ENCODE measurements around the gene BIRC2.
"Not testable (repeated sequence)": the region's sequence is repeated elsewhere in the genome, so short reads cannot be mapped to it uniquely, and the experiment has no call there.

BIRC2 gene

GRCh38 chr11:102323542-102324251 is 23.3 kb upstream of the BIRC2 start:
- DNase-seq: peak in 1 of 3 donors; percentile 18

GRCh38 chr11:102325088-102325487 is 21.9 kb upstream of the BIRC2 start:
- DNase-seq: no peak

GRCh38 chr11:102328748-102329147 is 18.3 kb upstream of the BIRC2 start:
- DNase-seq: no peak

DNA sequence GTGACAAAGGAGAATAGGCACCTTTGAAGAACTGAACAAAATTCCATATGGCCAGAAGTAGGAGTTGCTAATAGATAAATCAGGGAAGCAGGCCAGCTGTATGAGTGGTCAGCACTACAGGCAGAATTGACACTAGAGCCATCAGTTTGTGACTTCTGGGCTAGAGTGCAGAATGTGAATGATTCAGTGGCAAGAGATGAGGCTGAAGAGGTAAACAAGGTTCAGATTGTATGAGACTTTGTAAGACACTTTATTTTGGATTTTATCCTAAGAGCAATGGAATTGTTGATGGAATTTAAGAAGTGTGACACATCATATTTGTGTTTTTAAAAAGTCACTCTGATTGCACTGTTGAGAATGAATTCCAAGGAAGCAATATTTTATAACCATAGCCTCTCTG is 16.8 kb upstream of the BIRC2 start:
- DNase-seq: no peak

GRCh38 chr11:102331341-102331740 is 15.7 kb upstream of the BIRC2 start:
- no peak for DNase-seq

- DNase-seq: no peak
Measured at GRCh38 chr11:102332611-102332994, 14.4 kb upstream of the BIRC2 start.

GRCh38 chr11:102338479-102339010 is 8.5 kb upstream of the BIRC2 start:
- DNase-seq: no peak

GRCh38 chr11:102341311-102341710 is 5.7 kb upstream of the BIRC2 start:
- DNase-seq: not testable (repeated sequence)

DNA sequence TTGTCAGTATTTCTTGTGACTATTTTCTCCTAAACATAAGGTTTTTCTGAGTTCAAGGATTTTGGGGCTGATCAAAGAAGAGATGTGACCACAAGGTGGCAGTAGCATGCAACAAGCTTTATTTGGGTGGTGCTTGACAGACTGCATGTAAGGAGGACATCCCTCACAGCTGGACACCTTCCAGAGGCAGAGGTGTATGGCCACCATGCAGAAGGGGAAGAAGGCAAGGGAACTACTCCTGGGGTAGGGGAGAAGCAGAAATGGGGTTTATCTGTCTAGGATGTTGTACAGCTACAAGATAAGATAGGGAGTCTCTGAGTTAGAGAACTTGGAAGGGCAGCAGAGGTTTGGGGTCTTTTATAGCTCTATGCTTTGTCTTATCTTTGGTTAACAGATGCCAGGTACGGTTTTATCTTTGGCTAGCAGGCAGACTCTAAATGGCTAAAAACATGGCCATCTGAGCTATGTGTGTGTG is 5.1 kb upstream of the BIRC2 start:
- peak; percentile 82 to 90 (median 87) for DNase-seq

- peak; percentile 48 to 79 (median 56) for DNase-seq
Measured at GRCh38 chr11:102343809-102344208, 3.2 kb upstream of the BIRC2 start.

DNA sequence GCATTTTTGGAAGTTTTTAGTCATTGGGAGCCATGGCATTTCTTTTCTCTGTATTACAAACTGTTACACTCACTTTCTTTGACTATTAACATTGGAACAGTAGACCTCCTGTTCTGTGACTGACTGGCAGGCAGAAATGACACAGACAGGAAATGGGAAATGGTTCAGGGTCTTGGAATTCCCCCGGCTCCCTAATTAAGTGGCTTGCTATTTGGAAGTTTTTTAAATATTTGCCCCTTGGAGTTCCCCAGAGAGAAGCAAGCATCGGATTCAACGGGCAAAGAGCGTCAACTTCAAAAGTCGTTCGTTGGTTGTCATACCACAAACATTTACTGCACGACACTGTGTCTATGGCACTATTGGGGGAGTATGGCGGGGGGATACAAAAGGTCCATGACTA is 1.1 kb upstream of the BIRC2 start:
- peak; percentile 75 to 89 (median 80) for DNase-seq

DNA sequence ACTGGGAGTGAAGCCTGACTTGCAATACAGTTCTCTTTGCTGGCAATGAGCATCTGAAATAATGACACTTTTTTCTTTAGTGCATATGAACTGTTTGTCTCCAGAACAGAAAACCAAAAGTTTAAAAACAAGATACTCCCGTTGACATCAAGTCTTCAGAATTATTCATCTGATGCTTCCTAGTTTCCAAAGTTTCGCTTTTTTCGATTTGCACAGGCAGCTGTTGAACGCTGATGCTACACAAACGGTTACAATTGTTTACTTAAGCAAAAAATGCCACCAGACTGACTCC is 612 bp upstream of the BIRC2 start:
- DNase-seq: no peak

GRCh38 chr11:102347462-102348370 is 702 bp downstream of the BIRC2 start:
- peak; percentile 67 to 89 (median 75) for DNase-seq

DNA sequence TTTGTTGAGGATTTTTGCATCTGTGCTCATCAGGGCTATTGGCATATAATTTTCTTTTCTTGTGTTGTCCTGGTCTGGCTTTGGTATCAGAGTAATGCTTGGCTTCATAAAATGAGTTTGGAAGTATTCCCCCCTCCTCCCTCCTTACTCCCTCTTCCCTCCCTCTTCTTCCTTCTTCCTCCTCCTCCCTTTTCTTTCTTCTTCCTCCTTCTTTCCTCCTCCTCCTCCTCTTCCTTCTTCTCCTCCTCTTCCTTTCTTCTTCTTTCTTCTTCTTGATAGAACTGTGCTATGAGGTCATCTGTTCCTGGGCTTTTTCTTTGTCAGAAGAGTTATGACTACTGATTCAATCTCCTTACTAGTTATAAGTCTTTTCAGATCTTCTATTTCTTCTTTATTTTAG is 10.1 kb downstream of the BIRC2 start:
- peak in 1 of 3 donors; percentile 33 for DNase-seq

DNA sequence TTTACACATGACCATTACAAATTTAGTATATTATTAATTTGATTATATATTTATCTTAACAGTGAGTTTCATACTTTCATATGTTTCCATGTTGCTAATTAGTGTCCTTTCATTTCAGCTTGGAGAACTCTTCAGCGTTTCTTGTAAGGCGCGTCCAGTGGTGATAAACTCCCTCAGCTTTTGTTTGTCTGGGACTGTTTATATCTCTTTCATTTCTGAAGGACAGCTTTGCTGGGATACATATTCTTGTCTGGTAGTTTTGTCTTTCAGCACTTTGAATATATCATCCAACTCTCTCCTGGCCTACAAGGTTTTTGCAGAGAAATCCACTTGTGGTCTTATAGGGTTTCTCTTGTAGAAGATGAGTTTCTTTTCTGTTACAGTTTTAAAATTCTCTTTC is 12.4 kb downstream of the BIRC2 start:
- no peak for DNase-seq

- DNase-seq: no peak
Measured at GRCh38 chr11:102360681-102361080, 13.7 kb downstream of the BIRC2 start.

DNA sequence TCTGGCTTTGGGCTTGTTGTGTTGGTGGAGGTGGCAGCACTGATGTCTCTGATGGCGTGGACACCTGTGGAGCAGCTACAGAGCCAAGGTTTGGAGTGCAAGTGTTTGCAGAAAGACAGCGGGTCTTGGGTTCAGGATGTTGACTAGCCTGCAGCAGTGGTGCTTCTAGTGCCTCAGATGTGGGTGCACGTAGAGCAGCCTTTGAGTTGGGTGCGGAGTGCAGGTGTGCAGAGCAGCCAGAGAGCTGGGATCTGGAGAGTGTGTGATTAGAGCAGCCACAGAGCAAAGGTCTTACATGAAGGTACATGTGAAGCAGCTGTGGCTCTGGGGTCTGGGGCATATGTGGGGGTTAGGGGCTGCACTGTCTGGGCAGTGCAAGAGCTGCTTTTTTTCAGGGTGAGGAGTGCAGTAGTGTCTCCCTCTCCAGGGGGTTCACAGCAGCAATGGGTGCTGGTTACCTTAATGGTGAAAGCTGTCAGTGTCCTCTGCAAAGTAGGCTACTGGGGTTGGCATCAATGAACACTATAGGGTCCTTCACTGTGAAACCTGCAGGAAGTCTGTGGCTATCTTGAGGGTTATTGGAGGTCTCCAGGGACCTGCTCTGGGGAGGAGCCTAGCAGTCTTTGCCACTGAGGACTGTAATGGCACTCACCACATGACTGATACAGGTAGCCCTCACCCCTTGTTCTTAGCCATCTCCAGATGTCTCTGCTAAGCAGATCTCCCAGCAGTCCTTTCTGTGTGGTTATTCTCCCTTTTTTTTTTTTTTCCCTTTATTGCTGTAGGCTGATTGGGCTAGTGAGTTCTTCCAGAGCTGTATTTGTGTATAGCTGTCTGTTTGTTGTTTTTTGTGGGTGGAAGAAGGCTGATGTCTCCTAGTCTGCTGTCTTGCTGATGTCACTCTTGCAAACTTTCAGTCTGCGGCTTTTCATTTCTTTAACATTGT is 14.3 kb downstream of the BIRC2 start:
- no peak for DNase-seq

- DNase-seq: no peak
Measured at GRCh38 chr11:102364991-102365390, 18.0 kb downstream of the BIRC2 start.

DNA sequence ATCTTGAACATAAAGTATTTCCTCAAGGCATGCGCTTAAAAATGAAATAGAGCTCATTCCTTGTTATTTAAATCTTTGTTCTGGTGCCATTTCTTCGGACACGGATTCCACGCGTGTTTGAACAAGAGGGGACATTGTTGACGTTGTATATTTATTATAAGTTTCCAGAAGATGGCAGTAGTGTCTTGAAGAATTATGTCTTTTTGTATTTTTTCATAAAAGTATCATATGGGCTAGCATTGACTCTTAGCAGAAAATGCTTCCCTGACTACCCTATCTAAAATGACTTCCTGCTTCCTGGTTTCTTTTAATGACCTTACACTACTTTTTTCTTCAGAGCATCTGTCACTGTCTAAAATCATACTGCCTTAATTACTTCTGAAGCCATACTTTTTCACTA is 20.4 kb downstream of the BIRC2 start:
- peak in 2 of 3 donors; percentile 51 to 55 for DNase-seq

GRCh38 chr11:102368472-102368871 is 21.5 kb downstream of the BIRC2 start:
- DNase-seq: no peak

- not testable (repeated sequence) for DNase-seq
Measured at GRCh38 chr11:102374633-102375424, 27.8 kb downstream of the BIRC2 start.
